ENCODE measurements around the gene RELL2. TPM values are rescaled to one million over a fixed set of nuclear protein-coding genes. Genes with fewer than 3 reads are reported as not detected.

The RELL2 gene
- total RNA-seq, 1 donor from 2014 or later = 16.8 TPM

GRCh38 chr5:141637767-141638419, 1.1 kb downstream of the RELL2 start:
- Mint-ChIP-seq H3K27me3 (no peaks in the 10 kb centered on the region), H3K4me3 (peak overlapping the region; percentile 89), H3K36me3 (ENCODE audit: low read depth) (peaks cover 32% of the 10 kb centered on the region), H3K9me3 (no peaks in the 10 kb centered on the region), H3K4me1 (peaks cover 36% of the 10 kb centered on the region), H3K27ac (peak overlapping the region; percentile 73)
- ChIA-PET POLR2A (interaction anchor here (0.9 to 5.8 kb wide), 12 partner anchors 8 to 990 kb away, joined by 3 to 95 read pairs (median 6); partner anchors contain the start of genes DELE1, DIAPH1, FCHSD1 and IK), CTCF (interaction anchor here (0.6 to 9.1 kb wide), 11 partner anchors 10 to 323 kb away, joined by 3 to 87 read pairs (median 4); partner anchors contain the start of genes DIAPH1 and FCHSD1)
- ATAC-seq (ENCODE audit: low read depth) (peak; percentile 42), DNase-seq (peak; percentile 58)
- intact Hi-C loops (cut with micrococcal nuclease) = loop anchor here (1.0 to 5.0 kb wide), 5 partner anchors 13 to 1236 kb away; partner anchors contain the start of genes ANKHD1, FCHSD1, NDFIP1 and TAF7
- TF ChIP-seq CTCF (IDR thresholded peaks at IDR 0.05) = no peak

GRCh38 chr5:141638771-141639170, 2.0 kb downstream of the RELL2 start:
- H3K9me3 Mint-ChIP-seq = no peaks in the 10 kb centered on the region
- DNase-seq (no peak), ATAC-seq (ENCODE audit: low read depth) (no peak)
- intact Hi-C loops (cut with micrococcal nuclease) = loop anchor here (1.0 to 5.0 kb wide), 4 partner anchors 13 to 1236 kb away; partner anchors contain the start of genes ANKHD1, FCHSD1 and NDFIP1
- POLR2A ChIA-PET = interaction anchor here (0.9 to 5.5 kb wide), 2 partner anchors 21 to 33 kb away, joined by 3 to 95 read pairs; partner anchors contain the start of gene DIAPH1
- H3K4me3 Mint-ChIP-seq = peak overlapping the region; percentile 89
- peaks cover 35% of the 10 kb centered on the region for H3K36me3 Mint-ChIP-seq (ENCODE audit: low read depth)
- peak overlapping the region; percentile 73 for H3K27ac Mint-ChIP-seq
- no peaks in the 10 kb centered on the region for H3K27me3 Mint-ChIP-seq
- TF ChIP-seq CTCF (IDR thresholded peaks at IDR 0.05) = no peak
- CTCF ChIA-PET = interaction anchor here (1.1 to 9.1 kb wide), 5 partner anchors 13 to 75 kb away, joined by 4 to 87 read pairs (median 8); partner anchors contain the start of genes DIAPH1 and FCHSD1
- H3K4me1 Mint-ChIP-seq = peaks cover 32% of the 10 kb centered on the region

- Mint-ChIP-seq H3K4me1 (peaks cover 25% of the 10 kb centered on the region), H3K27ac (no peak overlapping the region), H3K27me3 (no peaks in the 10 kb centered on the region), H3K4me3 (no peak overlapping the region), H3K9me3 (no peaks in the 10 kb centered on the region), H3K36me3 (ENCODE audit: low read depth) (peaks cover 38% of the 10 kb centered on the region)
- intact Hi-C loops (cut with micrococcal nuclease) = loop anchor here (5.0 kb wide), 2 partner anchors 468 to 1237 kb away; partner anchors contain the start of genes ANKHD1 and NDFIP1
- CTCF ChIA-PET = interaction anchor here (1.1 kb wide), 1 partner anchor 20 kb away, joined by 4 read pairs; the partner anchor contains the start of gene DIAPH1
- ATAC-seq (ENCODE audit: low read depth) = no peak
- DNase-seq = no peak
- POLR2A ChIA-PET = no interaction called here
- TF ChIP-seq CTCF (IDR thresholded peaks at IDR 0.05) = no peak
Observed at GRCh38 chr5:141639357-141640050, 2.7 kb downstream of the RELL2 start.

GRCh38 chr5:141640051-141640415, 3.2 kb downstream of the RELL2 start:
- H3K36me3 Mint-ChIP-seq (ENCODE audit: low read depth) = peaks cover 43% of the 10 kb centered on the region
- no peak overlapping the region for H3K4me3 Mint-ChIP-seq
- no peak for TF ChIP-seq CTCF (IDR thresholded peaks at IDR 0.05)
- intact Hi-C loops (cut with micrococcal nuclease) = no loop called here
- ChIA-PET CTCF (no interaction called here), POLR2A (no interaction called here)
- H3K9me3 Mint-ChIP-seq = no peaks in the 10 kb centered on the region
- H3K27ac Mint-ChIP-seq = no peak overlapping the region
- H3K27me3 Mint-ChIP-seq = no peaks in the 10 kb centered on the region
- peaks cover 20% of the 10 kb centered on the region for H3K4me1 Mint-ChIP-seq
- DNase-seq (no peak), ATAC-seq (ENCODE audit: low read depth) (no peak)

GRCh38 chr5:141640698-141641097, 3.9 kb downstream of the RELL2 start:
- no peak for TF ChIP-seq CTCF (IDR thresholded peaks at IDR 0.05)

More at GRCh38 chr5:141640698-141641097, 3.9 kb downstream of the RELL2 start:
- CTCF ChIA-PET = no interaction called here
- H3K4me1 Mint-ChIP-seq = peaks cover 14% of the 10 kb centered on the region
- no peaks in the 10 kb centered on the region for H3K9me3 Mint-ChIP-seq
- no peaks in the 10 kb centered on the region for H3K27me3 Mint-ChIP-seq
- H3K36me3 Mint-ChIP-seq (ENCODE audit: low read depth) = peaks cover 47% of the 10 kb centered on the region
- H3K4me3 Mint-ChIP-seq = no peak overlapping the region
- H3K27ac Mint-ChIP-seq = peak overlapping the region; percentile 56
- intact Hi-C loops (cut with micrococcal nuclease) = no loop called here
- DNase-seq (no peak), ATAC-seq (ENCODE audit: low read depth) (no peak)
- POLR2A ChIA-PET = interaction anchor here (3.6 kb wide), 1 partner anchor 10 kb away, joined by 17 read pairs; the partner anchor contains the start of gene FCHSD1
